Embryonic facial prominence (tissue), 1 donor: ENCODE data around the gene SPATA2.
A peak's percentile ranks its signal among the peaks of the same experiment; 100 is the strongest.

Experiments used
- DNase-seq: peaks from one replicate; pipeline ENCODE4 v3.0.0-alpha.2; 2016; ENCODE audit errors: extremely low spot score

The SPATA2 gene

GRCh38 chr20:49935746-49936152 is 20.4 kb upstream of the SPATA2 start:
- DNase-seq: no peak

DNA sequence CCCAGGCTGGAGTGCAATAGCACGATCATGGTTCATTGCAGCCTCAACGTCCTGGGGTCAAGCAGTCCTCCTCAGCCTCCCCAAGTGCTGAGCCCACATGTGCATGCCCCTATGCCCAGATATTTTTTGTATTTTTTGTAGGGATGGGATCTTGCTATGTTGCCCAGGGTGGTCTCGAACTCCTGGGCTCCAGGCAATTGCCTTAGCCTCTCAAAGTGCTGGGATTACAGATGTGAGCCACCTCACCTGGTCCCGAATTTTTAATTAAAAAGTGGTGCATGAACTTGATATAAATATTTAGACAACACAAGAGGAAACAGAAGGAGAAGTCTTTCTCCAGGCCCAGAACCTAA is 13.8 kb upstream of the SPATA2 start:
- no peak for DNase-seq

DNA sequence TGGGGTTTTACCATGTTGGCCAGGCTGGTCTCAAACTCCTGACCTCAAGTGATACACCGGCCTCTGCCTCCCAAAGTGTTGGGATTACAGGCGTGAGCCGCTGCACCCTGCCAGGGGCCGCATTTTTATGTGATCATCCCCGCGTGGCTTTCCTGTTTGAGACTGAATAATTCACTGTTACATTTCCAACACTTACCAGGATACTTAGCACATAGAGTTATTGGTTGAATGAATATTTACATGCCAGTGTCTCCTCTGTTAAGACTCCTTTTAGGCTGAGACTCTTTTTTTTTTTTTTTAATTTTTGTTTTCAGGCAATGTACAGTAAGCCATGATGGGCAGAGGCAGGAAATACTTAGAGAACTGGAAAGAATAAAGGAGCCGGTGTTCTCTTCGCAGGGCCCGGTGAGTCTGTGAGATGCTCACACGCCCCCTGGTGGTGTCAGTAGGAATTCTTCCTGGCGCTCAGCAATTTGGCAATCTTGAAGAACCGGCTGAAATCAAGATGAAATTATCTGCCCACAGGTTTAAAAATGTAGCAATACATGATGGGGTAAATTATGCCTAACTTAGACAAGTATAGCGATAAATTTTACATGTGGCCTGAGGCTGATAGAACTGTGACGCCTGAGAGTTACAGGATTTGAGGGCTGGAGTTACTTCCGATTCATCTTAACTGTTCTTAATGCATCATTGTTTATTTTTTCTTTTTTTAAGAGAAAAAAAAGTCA is 13.2 kb upstream of the SPATA2 start:
- peak; percentile 76 for DNase-seq

DNA sequence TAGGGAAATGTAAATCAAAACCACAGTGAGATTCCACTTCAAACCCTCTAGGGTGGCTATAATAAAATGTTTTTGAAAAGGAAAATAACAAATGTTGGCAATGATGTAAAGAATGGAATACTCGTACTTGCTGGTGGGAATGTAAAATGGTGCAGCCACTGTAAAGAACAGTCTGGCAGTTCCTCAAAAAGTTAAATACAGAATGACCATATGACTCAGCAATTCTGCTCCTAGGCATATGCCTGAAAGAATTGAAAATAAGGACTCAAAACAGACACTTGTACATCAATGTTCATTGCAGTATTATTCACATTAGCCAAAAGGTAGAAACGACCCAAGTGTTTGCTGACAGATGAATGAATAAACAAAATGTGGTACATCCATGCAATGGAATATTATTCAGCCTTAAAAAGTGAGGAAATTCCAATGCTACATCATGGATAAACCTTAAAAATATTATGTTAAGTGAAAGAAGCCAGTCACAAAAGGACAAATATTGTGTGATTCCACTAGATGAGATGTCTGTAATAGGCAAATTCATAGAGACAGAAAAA is 10.6 kb upstream of the SPATA2 start:
- DNase-seq: no peak

GRCh38 chr20:49924247-49924646 is 8.9 kb upstream of the SPATA2 start:
- no peak for DNase-seq

GRCh38 chr20:49919461-49919860 is 4.1 kb upstream of the SPATA2 start:
- DNase-seq: no peak

DNA sequence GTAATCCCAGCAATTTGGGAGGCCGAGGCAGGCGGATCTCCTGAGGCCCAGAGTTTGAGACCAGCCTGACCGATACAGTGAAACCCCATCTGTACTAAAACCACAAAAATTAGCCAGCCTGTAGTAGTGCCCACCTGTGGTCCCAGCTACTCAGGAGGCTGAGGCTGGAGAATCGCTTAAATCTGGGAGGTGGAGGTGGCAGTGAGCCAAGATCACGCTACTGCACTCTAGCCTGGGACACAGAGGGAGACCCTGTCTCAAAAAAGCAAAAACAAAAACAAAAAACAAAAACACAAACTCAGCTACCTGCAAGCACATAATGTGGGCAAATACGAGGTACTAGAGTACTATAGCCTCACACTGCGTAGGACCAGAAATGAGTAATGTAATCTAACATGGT is 3.7 kb upstream of the SPATA2 start:
- DNase-seq: no peak

GRCh38 chr20:49918446-49918845 is 3.1 kb upstream of the SPATA2 start:
- DNase-seq: no peak

GRCh38 chr20:49916146-49917002 is 1.0 kb upstream of the SPATA2 start:
- no peak for DNase-seq

- no peak for DNase-seq
Measured at GRCh38 chr20:49915118-49915379, 280 bp downstream of the SPATA2 start.

- DNase-seq: no peak
Measured at GRCh38 chr20:49914310-49915117, 815 bp downstream of the SPATA2 start.

- DNase-seq: no peak
Measured at GRCh38 chr20:49913399-49914047, 1.8 kb downstream of the SPATA2 start.

- DNase-seq: no peak
Measured at GRCh38 chr20:49910340-49910706, 5.0 kb downstream of the SPATA2 start.

GRCh38 chr20:49909499-49910339 is 5.6 kb downstream of the SPATA2 start:
- DNase-seq: no peak

- no peak for DNase-seq
Measured at GRCh38 chr20:49908258-49908565, 7.1 kb downstream of the SPATA2 start.

DNA sequence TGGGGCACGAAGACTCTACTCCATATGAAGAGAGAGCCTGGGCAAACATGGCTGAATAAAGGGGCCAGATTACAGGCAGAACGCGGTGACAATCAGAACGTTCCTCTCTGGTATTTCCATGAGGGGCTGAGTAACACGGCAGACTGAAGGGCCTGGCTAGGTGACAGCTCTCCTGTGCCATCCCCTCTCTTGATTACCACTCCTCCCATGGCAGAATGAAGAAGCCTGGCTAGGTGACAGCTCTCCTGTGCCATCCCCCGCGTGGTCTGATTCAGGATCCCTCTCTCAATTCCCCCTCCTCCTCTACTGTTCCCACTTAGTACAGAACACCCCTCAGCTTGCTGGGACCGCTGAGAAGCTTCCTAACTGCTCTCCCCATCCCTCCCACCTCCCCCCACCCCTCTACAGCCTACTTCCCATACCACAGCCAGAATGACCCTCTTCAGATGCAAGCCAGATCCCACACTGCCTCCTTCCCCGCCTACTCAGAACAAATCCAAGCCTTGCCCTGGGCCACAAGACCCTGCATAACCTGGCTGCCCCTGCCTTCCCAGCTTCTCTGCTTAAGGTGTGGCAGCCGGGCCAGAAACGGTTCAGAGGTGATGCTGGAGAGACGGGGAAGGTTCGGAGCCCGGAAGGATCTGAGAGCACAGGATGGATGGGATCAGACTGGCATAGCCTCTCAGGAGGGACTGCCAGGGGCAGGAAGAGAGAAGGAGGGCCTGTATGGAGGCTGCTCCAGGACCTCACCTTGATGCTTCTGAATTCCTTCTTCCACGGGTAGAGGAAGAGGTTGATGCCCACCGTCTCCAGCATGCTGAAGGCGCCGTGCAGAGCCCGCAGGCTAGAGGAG is 7.7 kb downstream of the SPATA2 start:
- DNase-seq: no peak

- no peak for DNase-seq
Measured at GRCh38 chr20:49906615-49907154, 8.6 kb downstream of the SPATA2 start.

DNA sequence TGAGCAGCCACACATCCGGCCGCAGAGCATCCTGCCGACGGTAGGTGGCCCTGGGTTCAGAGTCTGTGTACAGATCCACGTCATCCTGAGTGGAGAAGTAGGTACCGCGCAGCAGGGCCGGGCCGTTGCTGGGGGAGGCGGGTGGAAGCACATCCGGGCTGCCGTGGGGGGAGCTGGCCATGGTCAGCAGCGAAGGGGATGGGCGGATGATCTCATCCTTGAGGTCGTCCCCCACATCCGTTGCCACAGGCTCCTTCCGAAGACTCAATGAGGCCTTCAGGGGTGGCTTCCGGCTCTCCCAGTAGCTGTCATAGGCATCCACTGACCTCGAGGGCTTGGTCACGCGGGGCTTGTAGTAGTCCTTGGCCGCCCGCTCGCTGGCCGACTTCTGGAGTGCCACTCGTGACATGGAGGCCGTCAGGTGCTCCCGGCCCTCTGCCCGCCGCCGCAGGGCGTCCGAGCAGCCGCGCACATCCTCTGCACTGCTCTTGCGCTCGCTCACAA is 9.2 kb downstream of the SPATA2 start:
- DNase-seq: no peak

- no peak for DNase-seq
Measured at GRCh38 chr20:49905415-49906091, 9.8 kb downstream of the SPATA2 start.
